GM12878 (cell line): ENCODE data around the gene LRP1B. TPM values are rescaled to one million over a fixed set of nuclear protein-coding genes. Genes with fewer than 3 reads are reported as not detected.

Source experiments
- ATAC-seq: fragments of 200-7000 bp; cut with Tn5 transposase; 3 replicates; pipeline ENCODE4 v1.9.1; 2020; ENCODE audit warnings: mild to moderate bottlenecking, moderate library complexity
- BruUV-seq: library from RNA; stranded (reverse); fragments of 400-500 nt; replicated peaks from 2 replicates; lab custom pipeline; 2021; lab: Mats Ljungman, UMichigan
- CTCF ChIA-PET: fragments of 300-600 bp; sonication (Branson Sonifier 250); formaldehyde crosslinking; extraction: SDS; loops from one replicate; lab custom pipeline; 2021; ENCODE audit warnings: inconsistent platforms; lab: Yijun Ruan, JAX
- POLR2A ChIA-PET: fragments of 350-600 bp; formaldehyde crosslinking; extraction: SDS; loops from one replicate; lab custom pipeline; 2021; ENCODE audit warnings: inconsistent platforms; lab: Charles Lee
- RAD21 ChIA-PET: fragments of 300-600 bp; sonication (Branson Sonifier 250); formaldehyde crosslinking; loops from one replicate; lab custom pipeline; 2023; ENCODE audit warnings: antibody characterized with exemption; ENCODE audit not compliant: unreplicated experiment; lab: Charles Lee
- SMC1A ChIA-PET: fragments of 300-600 bp; sonication (Branson Sonifier 250); formaldehyde crosslinking; loops from one replicate; lab custom pipeline; 2023; ENCODE audit not compliant: unreplicated experiment, uncharacterized antibody; lab: Charles Lee
- DNase-seq: peaks from one replicate; pipeline ENCODE4 v3.0.0-alpha.2; 2011; ENCODE audit warnings: low read depth, low spot score
- FAIRE-seq: peaks from 3 replicates; lab custom pipeline; 2011; peaks lifted over from hg19 to GRCh38; lab: Jason Lieb, UNC
- H2AFZ ChIP-seq: 2 replicates; pipeline ENCODE4 v1.6.0; 2011; ENCODE audit warnings: low read depth, low read length, control low read depth; ENCODE audit not compliant: control insufficient read depth
- H3K27ac ChIP-seq: 2 replicates; pipeline ENCODE4 v1.5.1; 2011; ENCODE audit warnings: control low read depth; ENCODE audit not compliant: control insufficient read depth, insufficient read depth
- H3K27me3 ChIP-seq, 2 experiments: replicated peaks in 1 of 2; 2 replicates each; pipeline versions ENCODE4 v1.6.0 to v1.6.1; 2011; ENCODE audit warnings: low read length in 1 of 2; ENCODE audit not compliant: control insufficient read depth in 2 of 2, insufficient read depth in 2 of 2
- H3K36me3 ChIP-seq, 2 experiments: 2 replicates each; pipeline ENCODE4 v1.5.1; 2011; ENCODE audit warnings: low read length in 1 of 2; ENCODE audit not compliant: control insufficient read depth in 2 of 2, insufficient read depth in 2 of 2
- H3K4me1 ChIP-seq: 2 replicates; pipeline ENCODE4 v1.6.1; 2011; ENCODE audit warnings: mild to moderate bottlenecking, low read length, moderate library complexity, mixed read lengths; ENCODE audit not compliant: control insufficient read depth, insufficient read depth
- H3K4me2 ChIP-seq: 2 replicates; pipeline ENCODE4 v1.6.0; 2011; ENCODE audit warnings: control low read depth; ENCODE audit not compliant: control insufficient read depth, insufficient read depth
- H3K4me3 ChIP-seq: fragments of 200-600 bp; sonication (generic); 2 replicates; pipeline ENCODE4 v1.5.1; 2016
- H3K79me2 ChIP-seq: 2 replicates; pipeline ENCODE4 v1.6.0; 2011; ENCODE audit warnings: low read length; ENCODE audit not compliant: control insufficient read depth, insufficient read depth
- H3K9ac ChIP-seq: 2 replicates; pipeline ENCODE4 v1.8.0; 2011; ENCODE audit warnings: low read length, control low read depth, mixed read lengths; ENCODE audit not compliant: control insufficient read depth, insufficient read depth
- H3K9me3 ChIP-seq: replicated peaks from 3 replicates; pipeline ENCODE4 v1.5.1; 2011; ENCODE audit warnings: mild to moderate bottlenecking, low read length; ENCODE audit not compliant: control insufficient read depth, insufficient read depth
- H4K20me1 ChIP-seq: 2 replicates; pipeline ENCODE4 v1.6.0; 2011; ENCODE audit not compliant: control insufficient read depth, insufficient read depth
- CTCF ChIP-seq, 3 experiments: IDR thresholded peaks in 2 of 3; conservative IDR thresholded peaks in 1 of 3; 2 replicates each; pipeline ENCODE4 v1.5.1; 2011; ENCODE audit warnings: low read depth in 3 of 3, low read length in 3 of 3, mild to moderate bottlenecking in 3 of 3, control low read depth in 2 of 3, moderate library complexity in 2 of 3, inconsistent platforms in 1 of 3, mixed read lengths in 1 of 3; ENCODE audit not compliant: control insufficient read depth in 2 of 3, insufficient read depth in 1 of 3; ENCODE audit errors: extremely low read depth in 1 of 3
- EP300 ChIP-seq, 2 experiments: fragments of 150-350 bp in 1 of 2; IDR thresholded peaks; 2 replicates each; pipeline ENCODE4 v1.6.1; 2011 to 2012; ENCODE audit warnings: low read depth in 2 of 2, low read length in 2 of 2, borderline replicate concordance in 1 of 2, improper control_type of control experiment in 1 of 2, inconsistent platforms in 1 of 2; ENCODE audit not compliant: control insufficient read depth in 1 of 2
- KDM1A ChIP-seq: fragments of 200-600 bp; sonication (generic); IDR thresholded peaks from 2 replicates; pipeline ENCODE4 v1.6.1; 2016; ENCODE audit warnings: borderline replicate concordance
- NR2F1 ChIP-seq: fragments of 450-650 bp; conservative IDR thresholded peaks from 2 replicates; pipeline ENCODE4 v1.6.1; 2017; ENCODE audit warnings: mild to moderate bottlenecking
- RELA ChIP-seq: fragments of 450-650 bp; IDR thresholded peaks from 2 replicates; pipeline ENCODE4 v1.8.0; 2014; ENCODE audit warnings: borderline replicate concordance; ENCODE audit not compliant: partially characterized antibody
- ZNF207 ChIP-seq: fragments of 450-650 bp; IDR thresholded peaks from 2 replicates; pipeline ENCODE4 v1.6.1; 2014; ENCODE audit warnings: antibody characterized with exemption, mild to moderate bottlenecking, borderline replicate concordance
- ZNF217 ChIP-seq: fragments of 450-650 bp; IDR thresholded peaks from 2 replicates; pipeline ENCODE4 v1.6.1; 2017; ENCODE audit warnings: antibody characterized with exemption, mild to moderate bottlenecking
- WGBS: methylation state at CpG from one replicate; pipeline ENCODE4 v1.1.6; 2016; ENCODE audit warnings: low lambda C conversion rate; ENCODE audit not compliant: insufficient replicate concordance, insufficient coverage; ENCODE audit errors: missing lambda C conversion rate; 5-methylcytosine and 5-hydroxymethylcytosine counted together
- in situ Hi-C: fragments of 300-500 bp; cut with MboI; formaldehyde crosslinking; loops from 9 replicates; pipeline ENCODE4 v1.14.3; 2018; ENCODE audit warnings: mixed read lengths
- intact Hi-C: fragments of 100-400 bp; cut with micrococcal nuclease; formaldehyde crosslinking; loops from one replicate; pipeline ENCODE4 v1.14.2; 2022; ENCODE audit not compliant: unreplicated experiment
- polyA plus RNA-seq, 11 experiments: library from polyadenylated mRNA; depleted of rRNA in 4 of 11; unstranded in 6 of 11; stranded (reverse) in 5 of 11; fragments of >200 nt; fragmentation: Nextera tagmentation in 4 of 11; fragmentation: Illumina TruSeq in 1 of 11; extraction: Ambion mirVana in 4 of 11; extraction: Trizol in 1 of 11; gene quantifications; 1 replicate in 1 of 11; 2 replicates in 10 of 11; pipeline versions ENCODE4 v1.2.1 to v1.2.3, GENCODE V29; 2011 to 2016; ENCODE audit warnings: inconsistent platforms in 2 of 11, missing spikeins in 2 of 11, low read depth in 1 of 11
- total RNA-seq, 4 experiments: library from RNA; depleted of rRNA in 3 of 4; stranded (reverse); fragments of >200 nt in 3 of 4; fragmentation: Illumina TruSeq in 1 of 4; extraction: Trizol in 1 of 4; gene quantifications; 2 replicates each; pipeline versions ENCODE4 v1.2.1 to v1.2.3, GENCODE V29; 2013 to 2021

The LRP1B gene
- total and polyA plus RNA-seq, 10 of the 15 experiments (the other 5 are each of a cell fraction or from before 2014, with no cell fraction given): under 0.01 to 0.06 (median 0.03) TPM; not detected in 5

DNA sequence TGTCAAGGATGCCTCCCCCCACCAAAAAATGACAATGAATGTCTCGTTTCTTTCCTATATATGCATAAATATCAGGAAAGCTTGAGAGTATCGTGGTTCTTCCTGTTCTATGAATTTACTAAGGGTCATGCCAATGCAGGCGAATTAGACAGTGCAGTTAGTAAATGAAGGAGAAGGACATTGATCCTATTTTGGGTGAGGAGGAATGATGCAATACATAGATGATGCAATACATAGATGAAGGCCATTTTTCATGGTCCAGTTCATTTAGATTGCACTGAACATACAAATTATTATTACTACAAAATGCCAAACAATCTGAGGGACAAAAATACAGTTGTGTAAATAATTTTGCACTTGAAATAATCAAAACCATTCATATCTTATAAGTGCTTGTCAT is 1265.0 kb downstream of the LRP1B start:
- DNase-seq (no peak), FAIRE-seq (no peak), ATAC-seq (no peak)
- CTCF ChIA-PET: interaction anchor here (0.9 kb wide), 1 partner anchor 57 kb away, joined by 3 read pairs; no protein-coding TSS in a partner anchor
- no peaks in the 10 kb centered on the region for H3K79me2 ChIP-seq
- SMC1A ChIA-PET: no interaction called here
- H3K9ac ChIP-seq: no peak overlapping the region
- RAD21 ChIA-PET: no interaction called here
- H3K4me1 ChIP-seq: no peaks in the 10 kb centered on the region
- H3K4me3 ChIP-seq: no peak overlapping the region
- TF ChIP-seq ZNF207 (no peak), EP300 (IDR thresholded peaks at IDR 0.05; ENCODE audit: borderline replicate concordance in 1 of 2, control insufficient read depth in 1 of 2, low read depth in 2 of 2, low read length in 2 of 2) (no peak), CTCF (IDR thresholded peaks at IDR 0.05 in 2 of 3, conservative IDR thresholded peaks at IDR 0.05 in 1 of 3; ENCODE audit: control insufficient read depth in 2 of 3, extremely low read depth in 1 of 3, insufficient read depth in 1 of 3, low read depth in 3 of 3, low read length in 3 of 3) (no peak), KDM1A (no peak), RELA (no peak), ZNF217 (no peak), NR2F1 (no peak)
- intact Hi-C loops (loop anchor here (10.0 kb wide), 1 partner anchor 1941 kb away; no protein-coding TSS in a partner anchor), in situ Hi-C loops (loop anchor here (10.0 kb wide), 1 partner anchor 281 kb away; no protein-coding TSS in a partner anchor)
- no TSS peak for BruUV-seq
- H2AFZ ChIP-seq: no peak overlapping the region
- POLR2A ChIA-PET: no interaction called here
- H3K4me2 ChIP-seq: no peak overlapping the region
- no peak overlapping the region for H3K27ac ChIP-seq
- no peaks in the 10 kb centered on the region for H3K9me3 ChIP-seq
- no peaks in the 10 kb centered on the region for H3K27me3 ChIP-seq
- no peaks in the 10 kb centered on the region for H3K36me3 ChIP-seq
- no peaks in the 10 kb centered on the region for H4K20me1 ChIP-seq
- WGBS: 6% methylated on average over 3 of the region's 3 CpGs
